Testis (tissue), 2 donors: ENCODE results near the gene TC2N.

Experiments used
- CTCF ChIP-seq, 3 experiments: fragments of 450-650 bp in 2 of 3; fragments of 200-600 bp in 1 of 3; sonication (generic) in 1 of 3; IDR thresholded peaks; one replicate each; pipeline ENCODE4 v1.5.1; 2016 to 2019; ENCODE audit warnings: antibody characterized with exemption in 3 of 3, mild to moderate bottlenecking in 2 of 3, moderate library complexity in 1 of 3
- POLR2A ChIP-seq: fragments of 450-650 bp; IDR thresholded peaks from one replicate; pipeline ENCODE4 v1.6.1; 2017; ENCODE audit warnings: antibody characterized with exemption, mild to moderate bottlenecking, moderate library complexity

GRCh38 chr14:91889477-91890211 lies 22.3 kb upstream of the TC2N start:
- TF ChIP-seq POLR2A (no peak), CTCF (IDR thresholded peaks at IDR 0.05) (no peak)
